NCI-H226 (cell line): Measurements from ENCODE around the gene SEC24C.
"Not testable (repeated sequence)": the region's sequence is repeated elsewhere in the genome, so short reads cannot be mapped to it uniquely, and the experiment has no call there.

ENCODE experiments used
- DNase-seq: peaks from one replicate; pipeline ENCODE4 v3.0.0-alpha.2; 2015

Gene SEC24C

DNA sequence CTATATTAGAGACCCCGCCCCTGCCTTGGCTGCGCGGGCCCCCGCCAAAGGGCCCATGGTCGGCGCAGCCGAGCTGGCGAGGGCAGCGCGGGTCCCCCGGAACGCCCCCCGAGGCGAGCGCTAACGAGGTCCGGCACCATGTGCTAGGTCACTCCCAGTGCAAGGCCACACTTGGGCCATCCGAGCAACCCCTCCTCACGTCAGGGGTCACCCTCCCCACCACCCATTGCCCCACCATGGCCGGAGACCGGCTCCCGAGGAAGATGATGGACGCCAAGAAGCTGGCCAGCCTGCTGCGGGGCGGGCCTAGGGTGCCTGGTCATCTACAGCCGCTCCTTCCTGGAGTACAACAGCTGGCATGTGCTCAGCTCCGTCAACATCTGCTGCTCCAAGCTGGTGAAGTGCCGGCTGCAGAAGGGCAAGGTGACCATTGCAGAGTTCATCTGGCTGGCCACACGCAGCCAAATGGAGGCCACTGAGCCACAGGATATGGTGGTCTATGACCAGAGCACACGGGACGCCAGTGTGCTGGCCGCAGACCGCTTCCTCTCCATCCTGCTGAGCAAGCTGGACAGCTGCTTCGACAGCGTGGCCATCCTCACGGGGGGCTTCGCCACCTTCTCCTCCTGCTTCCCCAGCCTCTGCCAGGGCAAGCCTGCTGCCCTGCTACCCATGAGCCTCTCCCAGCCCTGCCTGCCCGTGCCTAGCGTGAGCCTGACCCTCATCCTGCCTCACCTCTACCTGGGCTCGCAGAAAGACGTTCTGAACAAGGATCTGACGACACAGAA lies 12.4 kb upstream of the SEC24C start:
- DNase-seq: no peak

DNA sequence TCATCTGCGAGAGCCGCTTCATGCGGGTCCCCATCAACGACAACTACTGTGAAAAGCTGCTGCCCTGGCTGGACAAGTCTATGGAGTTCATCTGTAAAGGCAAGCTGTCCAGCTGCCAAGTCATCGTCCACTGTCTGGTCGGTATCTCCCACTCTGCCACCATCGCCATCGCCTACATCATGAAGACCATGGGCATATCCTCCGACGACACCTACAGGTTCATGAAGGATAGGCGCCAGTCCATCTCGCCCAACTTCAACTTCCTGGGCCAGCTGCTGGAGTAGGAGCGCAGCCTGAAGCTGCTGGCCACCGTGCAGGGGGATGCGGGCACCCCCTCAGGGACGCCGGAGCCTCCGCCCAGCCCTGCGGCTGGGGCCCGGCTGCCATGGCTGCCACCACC lies 11.7 kb upstream of the SEC24C start:
- no peak for DNase-seq

DNA sequence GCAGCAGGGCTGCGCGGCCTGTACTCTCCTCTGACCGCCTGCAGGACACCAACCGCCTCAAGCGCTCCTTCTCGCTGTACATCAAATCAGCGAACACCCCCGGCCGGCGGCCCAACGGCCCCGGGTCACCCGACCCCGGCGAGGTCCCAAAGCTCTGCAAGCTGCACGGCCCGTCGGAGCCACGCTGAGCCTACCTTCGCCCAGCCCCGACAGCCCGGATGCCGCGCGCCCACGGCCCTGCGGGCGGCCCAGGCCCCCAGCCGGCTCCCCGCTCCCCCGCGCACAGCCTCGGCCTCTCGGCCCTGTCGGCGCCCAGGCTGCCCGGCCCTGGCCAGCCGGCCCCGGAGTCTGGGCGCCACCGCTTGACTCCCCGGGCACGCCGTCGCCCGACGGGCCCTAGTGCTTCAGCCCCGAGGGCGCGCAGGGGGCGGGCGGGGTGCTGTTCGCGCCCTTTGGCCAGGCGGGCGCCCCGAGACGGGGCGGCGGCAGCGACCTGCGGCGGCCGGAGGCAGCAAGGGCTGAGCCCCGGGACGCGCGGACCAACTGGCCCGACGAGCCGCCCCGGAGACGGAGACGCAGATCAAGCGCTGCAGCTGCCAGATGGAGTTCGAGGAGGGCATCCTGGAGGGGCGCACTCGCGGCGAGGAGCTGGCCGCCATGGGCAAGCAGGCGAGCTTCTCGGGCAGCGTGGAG lies 11.1 kb upstream of the SEC24C start:
- no peak for DNase-seq

DNA sequence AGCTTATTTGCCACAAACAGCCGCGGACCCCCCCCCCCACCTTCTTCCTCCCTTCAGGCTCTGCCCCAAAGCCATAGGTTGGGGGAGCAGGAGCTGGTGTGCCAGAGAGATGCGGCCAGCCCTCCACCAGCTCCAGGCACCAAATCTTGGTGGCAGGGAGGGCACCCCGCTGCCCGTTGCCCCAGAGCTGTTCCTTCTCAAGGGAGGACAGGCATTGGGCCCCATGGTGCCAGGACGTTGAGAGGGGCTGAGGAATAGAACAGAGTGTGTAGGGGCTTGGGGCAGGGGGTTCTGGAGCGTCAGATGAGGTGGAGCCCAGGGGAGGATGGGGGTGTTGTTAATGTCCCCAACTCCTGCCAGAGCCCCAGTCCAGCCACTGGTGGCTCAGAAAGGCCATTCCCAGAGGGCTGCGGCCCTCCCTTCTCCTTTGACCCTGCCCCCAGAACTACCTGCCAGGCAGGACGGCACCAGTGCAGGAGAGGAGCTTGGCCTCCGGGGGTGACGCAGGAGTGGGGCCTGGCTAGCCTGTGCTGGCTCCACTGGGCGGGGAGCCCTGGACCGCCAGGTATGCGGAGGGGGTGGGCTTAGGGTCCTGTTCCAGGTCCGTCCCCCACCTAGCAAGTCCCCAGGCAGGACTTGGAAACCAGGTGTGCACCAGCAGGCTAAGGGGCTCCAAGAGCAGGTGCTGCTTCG lies 10.0 kb upstream of the SEC24C start:
- DNase-seq: no peak

DNA sequence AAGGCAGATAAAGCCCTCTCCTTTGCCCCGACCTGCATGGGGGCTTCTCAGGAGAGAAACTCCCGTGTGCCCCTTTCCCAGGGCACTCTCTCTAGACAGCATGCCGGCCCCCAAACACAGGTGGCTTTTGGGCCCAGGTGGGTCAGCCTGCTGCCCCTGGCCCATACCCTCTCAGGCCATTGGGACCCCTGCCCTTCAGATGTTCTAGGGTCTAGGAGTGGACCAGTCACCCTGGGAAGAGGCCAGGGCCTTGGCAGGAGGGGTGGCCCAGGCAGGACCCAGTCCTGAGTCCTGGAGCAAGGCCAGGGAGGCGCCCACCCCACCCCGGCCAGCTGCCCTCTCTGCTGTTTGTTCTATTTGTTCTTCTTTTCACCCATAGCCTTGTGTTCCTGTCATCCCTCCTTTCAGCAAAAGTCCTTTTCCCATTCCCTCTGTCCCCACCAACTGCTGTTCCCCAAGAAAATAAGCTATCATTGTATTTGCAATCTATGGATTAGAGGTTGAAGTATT lies 9.3 kb upstream of the SEC24C start:
- no peak for DNase-seq

DNA sequence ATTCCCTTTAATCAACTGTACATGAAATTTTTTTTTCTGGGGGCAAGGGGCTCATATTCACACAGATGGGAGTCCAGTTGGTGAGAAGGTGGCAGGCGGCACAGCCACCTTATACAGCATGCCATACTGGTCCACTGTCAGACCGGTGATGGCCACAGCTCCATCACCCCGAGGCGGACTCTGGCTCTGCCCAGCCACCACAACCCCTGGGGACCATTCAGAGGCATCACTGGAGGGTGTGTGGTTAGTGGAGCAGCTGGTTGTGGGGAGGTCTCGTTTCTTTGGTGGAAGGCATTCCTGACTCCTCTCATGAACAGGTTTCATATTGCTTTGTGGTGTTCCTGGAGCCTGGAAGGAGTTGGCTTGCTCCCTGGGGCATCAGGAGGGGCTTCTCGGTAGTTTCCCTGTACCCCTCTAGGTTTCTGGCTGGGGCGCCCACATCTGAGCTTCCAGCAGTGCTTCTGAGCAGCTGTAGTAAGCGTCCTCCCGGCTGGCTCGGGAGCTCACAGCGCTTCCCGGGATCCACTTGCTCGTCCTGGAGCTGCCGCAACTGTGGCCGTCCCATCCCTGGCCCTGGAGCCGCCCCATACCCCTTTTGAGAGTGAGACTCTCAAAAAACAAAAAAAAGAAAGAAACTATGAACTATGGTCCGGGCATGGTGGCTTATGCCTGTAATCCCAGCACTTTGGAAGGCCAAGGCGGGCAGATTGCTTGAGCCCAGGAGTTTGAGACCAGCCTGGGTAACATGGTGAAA lies 3.5 kb upstream of the SEC24C start:
- DNase-seq: not testable (repeated sequence)

DNA sequence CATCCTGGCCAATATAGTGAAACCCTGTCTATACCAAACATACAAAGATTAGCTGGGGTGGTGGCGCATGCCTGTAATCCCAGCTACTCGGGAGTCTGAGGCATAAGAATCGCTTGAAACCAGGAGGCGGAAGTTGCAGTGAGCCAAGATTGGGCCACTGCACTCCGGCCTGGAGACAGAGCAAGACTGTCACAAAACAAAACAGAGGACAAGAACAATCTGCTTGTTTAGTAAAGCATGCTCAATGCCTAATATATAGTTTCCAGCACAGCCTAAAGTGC lies 1.8 kb upstream of the SEC24C start:
- no peak for DNase-seq

DNA sequence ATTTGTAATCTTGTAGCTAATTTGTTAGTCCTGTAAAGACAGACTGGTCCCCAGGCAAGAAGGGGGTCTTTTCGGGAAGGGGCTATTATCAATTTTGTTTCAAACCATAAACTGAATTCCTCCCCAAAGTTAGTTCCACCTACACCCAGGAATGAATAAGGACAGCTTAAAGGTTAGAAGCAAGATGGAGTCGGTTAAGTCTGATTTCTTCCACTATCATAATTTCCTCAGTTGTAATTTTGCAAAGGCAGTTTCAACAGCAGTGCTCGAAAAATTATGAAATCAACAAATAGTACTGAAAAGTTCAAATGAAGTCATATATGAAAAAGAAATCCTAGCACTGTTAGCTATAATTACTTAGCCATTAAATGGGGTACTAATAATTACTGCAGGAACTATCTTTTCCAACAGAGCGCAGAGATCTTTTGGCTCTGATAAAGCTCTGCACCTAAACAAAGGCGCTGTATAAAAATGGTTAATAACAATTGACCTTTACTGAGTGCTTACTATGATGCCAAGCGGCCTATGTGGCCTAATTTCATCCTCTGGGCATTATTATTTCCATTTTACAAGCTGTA lies 756 bp upstream of the SEC24C start:
- DNase-seq: no peak

DNA sequence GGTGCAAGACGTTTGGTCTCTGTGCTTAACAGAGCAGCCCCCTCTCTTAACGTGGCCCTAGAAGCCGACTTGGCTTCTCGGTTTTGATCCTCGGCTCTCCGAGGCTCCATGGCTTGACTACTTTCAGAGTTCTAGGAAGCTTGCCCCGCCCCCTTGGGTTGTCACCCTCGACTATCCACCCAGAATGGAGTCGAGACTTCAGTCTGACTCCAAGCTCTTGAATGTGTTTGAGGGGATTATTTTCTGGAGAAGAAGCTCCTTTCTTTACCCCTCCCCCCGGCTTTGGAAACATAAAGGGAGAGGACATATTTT lies 448 bp downstream of the SEC24C start:
- no peak for DNase-seq

DNA sequence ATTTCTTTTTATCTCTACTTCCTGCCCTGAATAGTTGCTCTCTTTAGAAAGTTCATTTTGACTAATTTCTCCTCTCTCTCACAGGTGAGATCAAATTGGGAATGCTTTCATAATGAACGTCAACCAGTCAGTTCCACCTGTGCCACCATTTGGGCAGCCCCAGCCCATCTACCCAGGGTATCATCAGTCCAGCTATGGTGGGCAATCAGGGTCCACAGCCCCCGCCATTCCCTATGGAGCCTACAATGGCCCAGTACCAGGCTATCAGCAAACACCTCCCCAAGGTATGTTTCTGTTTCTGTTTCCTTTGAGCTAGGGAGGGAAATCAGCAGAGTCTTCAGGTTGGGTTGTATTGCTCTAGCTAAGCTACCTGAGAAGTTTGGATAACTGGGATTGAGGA lies 2.5 kb downstream of the SEC24C start:
- DNase-seq: no peak

DNA sequence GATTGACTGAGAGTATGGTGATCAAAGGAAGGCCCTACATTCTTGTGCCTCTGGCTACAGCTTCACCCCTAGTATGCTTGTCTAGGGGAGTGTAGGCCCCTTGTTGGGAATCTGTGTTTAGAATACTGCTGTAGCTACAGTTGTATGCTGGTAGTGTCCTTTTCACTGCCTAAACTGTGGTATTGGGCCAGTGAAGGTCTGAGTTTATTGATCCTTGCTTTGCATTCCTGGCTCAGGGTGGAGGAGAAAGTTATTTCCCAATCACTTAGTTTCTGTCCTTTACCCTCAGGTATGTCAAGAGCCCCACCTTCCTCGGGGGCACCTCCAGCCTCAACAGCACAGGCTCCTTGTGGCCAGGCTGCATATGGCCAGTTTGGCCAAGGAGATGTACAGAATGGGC lies 6.6 kb downstream of the SEC24C start:
- no peak for DNase-seq

DNA sequence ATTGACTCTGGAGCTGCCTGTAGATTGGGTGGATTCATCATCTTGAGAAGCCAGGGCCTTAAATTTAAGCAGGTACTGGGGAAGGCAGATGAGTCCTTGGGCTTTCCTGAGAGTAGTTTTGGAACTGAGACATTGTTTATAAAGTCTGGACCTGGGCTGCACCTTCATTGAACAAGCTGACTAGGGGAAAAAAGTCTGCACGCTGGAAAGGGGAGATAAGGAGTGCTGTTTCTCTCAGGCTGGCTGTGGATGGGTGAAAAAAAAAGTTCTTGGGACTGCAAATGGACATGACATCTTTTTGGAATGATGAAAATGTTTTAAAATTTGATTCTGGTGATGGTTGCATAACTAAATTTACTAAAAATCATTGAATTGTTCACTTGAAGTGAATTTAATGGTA lies 12.0 kb downstream of the SEC24C start:
- DNase-seq: no peak

DNA sequence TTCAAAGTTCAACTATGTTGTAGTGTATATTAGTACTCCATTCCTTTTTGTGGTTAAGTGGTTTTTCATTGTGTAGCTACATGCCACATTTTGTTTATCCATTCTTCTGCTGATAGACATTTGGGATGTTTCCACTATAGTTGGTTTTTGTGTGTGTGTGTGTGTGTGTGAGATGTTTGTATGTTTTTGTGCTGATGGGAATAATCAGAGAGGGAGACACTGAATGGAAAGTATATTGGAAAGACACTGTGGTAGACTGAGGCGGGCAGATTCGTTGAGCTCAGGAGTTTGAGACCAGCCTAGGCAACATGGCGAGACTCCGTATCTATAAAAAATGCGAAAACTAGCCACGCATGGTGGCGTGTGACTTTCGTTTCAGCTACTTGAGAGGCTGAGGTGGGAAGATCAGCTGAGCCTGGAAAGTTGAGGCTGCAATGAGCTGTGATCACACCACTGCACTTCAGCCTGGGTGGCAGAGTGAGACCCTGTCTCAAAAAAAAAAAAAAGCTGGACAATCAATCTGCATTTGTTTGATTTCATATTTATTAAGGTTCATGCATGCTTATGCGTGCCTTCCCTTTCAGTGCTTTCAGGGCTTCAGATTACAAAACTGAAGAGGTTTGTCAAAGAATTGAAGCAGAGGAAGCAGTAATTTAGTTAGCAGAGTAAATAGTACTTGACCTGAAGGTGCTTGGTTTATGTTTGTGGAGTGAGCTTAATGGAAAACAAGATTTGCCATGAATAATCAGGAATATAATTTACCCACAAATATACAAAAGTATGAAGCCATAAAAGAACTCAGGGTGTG lies 14.7 kb downstream of the SEC24C start:
- no peak for DNase-seq

DNA sequence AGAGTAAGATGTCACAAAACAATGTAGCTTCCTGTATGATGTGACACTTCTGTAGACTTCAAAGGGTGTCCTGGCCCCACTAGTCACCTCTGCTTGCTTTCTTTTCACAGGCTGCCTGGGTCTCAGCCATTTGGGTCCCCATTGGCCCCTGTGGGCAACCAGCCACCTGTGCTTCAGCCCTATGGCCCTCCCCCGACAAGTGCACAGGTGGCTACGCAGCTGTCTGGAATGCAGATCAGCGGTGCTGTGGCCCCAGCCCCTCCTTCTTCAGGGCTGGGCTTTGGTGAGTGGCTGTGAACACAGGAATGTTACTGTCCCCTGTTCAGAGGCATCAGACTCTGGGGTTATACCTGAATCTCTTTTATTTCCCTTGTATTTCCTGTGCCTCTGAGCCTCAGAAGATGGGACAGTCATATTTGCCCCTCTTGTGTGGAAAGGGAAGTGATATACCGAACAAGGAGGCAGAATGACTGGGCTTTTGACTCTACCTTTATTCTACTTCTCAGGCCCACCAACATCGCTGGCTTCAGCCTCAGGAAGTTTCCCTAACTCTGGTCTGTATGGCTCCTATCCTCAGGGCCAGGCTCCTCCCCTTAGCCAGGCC lies 15.4 kb downstream of the SEC24C start:
- DNase-seq: no peak

DNA sequence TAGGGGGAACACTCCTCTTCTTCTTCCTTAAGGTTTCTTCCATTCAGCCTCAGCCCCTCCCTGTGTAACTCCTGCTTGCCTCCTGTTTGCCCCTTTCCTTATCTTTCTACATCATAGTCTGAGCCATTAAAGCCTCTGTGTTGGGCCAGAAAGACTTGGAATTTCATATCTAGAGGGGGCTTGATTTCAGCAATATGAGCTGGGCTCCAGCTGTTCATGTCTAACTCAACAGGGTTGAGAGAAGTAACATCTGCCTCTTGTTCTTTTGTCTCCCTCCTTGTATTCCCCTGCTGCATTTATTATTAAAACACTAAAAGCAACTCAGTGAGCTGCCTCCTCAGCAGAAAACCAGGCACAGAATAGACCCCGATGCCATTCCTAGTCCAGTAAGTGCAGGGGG lies 17.6 kb downstream of the SEC24C start:
- DNase-seq: no peak

DNA sequence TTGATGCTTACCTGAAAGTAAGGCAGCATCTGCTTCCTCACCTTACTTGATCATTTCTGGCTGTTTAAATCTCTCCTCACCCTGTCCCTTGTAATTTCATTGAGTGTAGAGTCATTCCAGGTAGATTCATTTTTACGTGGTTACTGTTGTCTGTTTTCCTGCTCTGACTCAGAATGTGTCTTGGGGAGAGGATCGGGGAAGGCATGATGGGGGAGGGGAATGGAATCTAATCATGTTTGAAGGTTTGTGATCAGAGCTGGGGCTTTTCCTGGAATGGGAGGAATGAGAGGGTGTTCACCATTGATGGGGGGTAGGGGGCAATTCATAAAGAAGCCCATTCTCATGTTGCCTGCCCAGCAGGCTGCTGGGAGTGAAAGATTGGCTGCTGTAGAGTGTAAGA lies 18.7 kb downstream of the SEC24C start:
- DNase-seq: peak; percentile 40

DNA sequence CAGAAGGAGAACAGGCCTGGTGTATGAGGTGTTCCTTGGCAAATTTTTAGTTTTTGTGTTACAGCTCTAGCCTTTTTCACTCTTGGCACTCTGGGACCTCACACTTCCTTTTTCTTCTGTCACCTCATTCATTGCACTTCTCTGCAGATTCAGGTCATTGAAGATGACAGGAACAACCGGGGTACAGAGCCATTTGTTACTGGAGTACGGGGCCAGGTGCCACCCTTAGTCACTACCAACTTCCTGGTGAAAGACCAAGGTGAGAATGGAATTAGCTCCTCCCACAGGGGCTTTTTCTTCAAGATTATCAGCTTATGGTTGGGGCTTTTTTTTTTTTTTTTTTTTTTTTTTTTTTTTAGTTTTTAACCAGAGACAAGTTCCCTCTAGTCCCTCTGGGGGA lies 19.2 kb downstream of the SEC24C start:
- no peak for DNase-seq

DNA sequence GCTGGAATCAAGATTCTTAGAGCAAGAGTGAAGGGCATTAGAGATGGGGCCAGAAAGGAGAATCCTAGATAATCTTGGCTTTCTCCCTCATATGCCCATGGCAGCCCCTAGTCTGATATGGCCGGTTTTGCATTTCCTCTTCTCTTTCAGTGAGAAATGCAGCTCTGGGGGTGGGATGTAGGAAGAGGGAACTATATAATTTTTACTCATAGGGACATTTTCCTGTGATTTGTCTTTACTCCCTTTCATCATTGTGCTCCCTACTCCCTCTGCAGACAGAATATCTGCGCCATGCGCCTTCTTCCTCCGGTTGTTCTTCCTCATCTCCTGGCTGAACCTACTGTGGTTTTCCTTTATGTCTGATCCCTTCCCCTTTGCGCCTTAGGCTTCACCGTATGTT lies 20.9 kb downstream of the SEC24C start:
- DNase-seq: no peak

DNA sequence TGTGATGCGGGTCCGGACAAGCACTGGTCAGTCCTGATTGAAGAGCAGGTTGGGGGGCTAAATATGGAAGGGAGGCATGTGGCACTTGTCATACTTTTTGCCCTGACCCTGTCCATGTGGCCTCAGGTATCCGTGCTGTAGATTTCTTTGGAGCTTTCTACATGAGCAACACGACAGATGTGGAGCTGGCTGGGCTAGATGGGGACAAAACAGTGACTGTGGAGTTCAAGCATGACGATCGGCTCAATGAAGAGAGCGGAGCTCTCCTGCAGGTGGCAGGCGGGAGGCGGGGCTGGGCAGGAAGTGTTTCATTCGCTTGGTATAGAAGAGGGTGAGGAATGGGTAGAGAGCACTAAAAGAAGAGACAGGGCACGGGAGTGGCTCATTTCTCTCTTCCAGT lies 24.7 kb downstream of the SEC24C start:
- no peak for DNase-seq

DNA sequence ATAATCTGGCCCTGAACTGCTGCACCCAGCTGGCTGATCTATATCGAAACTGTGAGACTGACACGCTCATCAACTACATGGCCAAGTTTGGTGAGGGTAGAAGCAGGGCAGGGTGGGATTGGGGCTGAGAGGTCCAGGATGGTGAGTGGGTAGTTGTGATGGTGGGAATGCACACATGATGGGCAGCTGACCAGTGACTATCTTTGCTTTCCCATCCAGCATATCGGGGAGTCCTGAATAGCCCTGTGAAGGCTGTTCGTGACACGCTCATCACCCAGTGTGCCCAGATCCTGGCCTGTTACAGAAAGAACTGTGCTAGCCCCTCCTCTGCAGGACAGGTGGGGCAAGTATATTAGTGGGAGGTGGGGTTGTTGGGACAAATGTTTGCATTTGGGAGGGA lies 25.2 kb downstream of the SEC24C start:
- DNase-seq: no peak

DNA sequence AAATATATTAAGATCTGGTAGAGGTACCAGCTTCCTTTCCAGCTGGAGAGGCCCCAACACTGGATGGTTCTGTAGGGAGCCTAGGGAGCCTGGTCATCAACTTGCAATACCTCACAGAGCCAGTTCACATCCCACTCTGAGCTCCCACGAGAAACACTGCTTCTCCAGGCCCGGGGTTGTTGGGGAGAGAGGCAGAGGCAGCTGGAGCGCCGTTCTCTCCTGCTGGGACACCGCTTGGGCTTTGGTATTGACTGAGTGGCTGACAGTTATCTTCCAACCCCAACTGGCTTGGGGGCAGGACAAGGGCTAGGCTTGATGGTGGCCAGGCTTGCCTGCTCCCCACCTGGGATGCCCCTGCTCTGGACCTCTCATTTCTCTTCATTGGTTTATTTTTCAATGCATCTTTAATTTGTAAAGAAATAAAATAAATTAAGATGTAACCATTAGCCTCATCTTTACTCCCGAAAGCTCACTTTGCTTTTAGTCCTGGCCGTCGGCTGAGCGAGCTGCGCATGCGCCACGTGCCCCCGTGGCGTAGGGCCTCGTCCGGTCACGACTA lies 27.6 kb downstream of the SEC24C start:
- no peak for DNase-seq
